ENCODE measurements around the gene ACTN2. TPM values are rescaled to one million over a fixed set of nuclear protein-coding genes. Genes with fewer than 3 reads are reported as not detected.

ACTN2 gene
- total RNA-seq, 4 donors from 2014 or later, result 0.21 to 1.1 (median 0.65) TPM

DNA sequence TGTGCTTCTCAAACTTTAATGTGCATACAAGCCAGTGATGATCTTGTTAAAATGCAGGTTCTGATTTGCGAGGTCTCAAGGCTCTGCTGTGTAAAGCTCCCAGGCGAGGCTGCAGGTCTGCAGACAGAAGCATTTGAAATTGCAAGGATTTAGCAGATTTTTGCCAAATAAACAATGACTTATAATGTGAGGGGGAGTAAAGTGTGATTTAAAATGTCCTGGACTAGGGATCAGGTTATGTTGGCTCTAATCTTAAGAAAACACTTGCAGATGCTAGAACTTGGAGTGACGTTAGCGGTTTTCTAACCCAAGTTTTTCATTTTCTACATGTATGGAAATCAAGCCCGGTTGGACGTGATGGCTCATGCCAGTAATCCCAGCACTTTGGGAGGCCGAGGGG lies 16.2 kb upstream of the ACTN2 start:
- Histone ChIP-seq H3K4me1 (peaks cover 0 to 7% (median 0%) of the 10 kb centered on the region in 4 donors), H3K36me3 (no peaks in the 10 kb centered on the region), H3K27me3 (no peaks in the 10 kb centered on the region), H3K4me3 (no peak overlapping the region), H3K27ac (no peak overlapping the region), H3K9me3 (no peaks in the 10 kb centered on the region)
- TF ChIP-seq EP300 (IDR thresholded peaks at IDR 0.05) (no peak), POLR2A (IDR thresholded peaks at IDR 0.05) (no peak), CTCF (IDR thresholded peaks at IDR 0.05) (no peak)
- 61 to 69% methylated on average over 7 of the region's 7 CpGs for WGBS, 2 donors
- no peak for DNase-seq (ENCODE audit: low spot score in 2 of 2)

GRCh38 chr1:236673289-236673919 lies 12.9 kb upstream of the ACTN2 start:
- no peak for TF ChIP-seq POLR2A (IDR thresholded peaks at IDR 0.05)
- TF ChIP-seq CTCF (IDR thresholded peaks at IDR 0.05), result no peak
- TF ChIP-seq EP300 (IDR thresholded peaks at IDR 0.05), result peak in 1 of 2 donors; percentile 28
- H3K4me3 ChIP-seq, result no peak overlapping the region
- peaks cover 0 to 7% (median 0%) of the 10 kb centered on the region in 4 donors for H3K4me1 ChIP-seq
- no peaks in the 10 kb centered on the region for H3K36me3 ChIP-seq
- no peak for DNase-seq (ENCODE audit: low spot score in 2 of 2)
- no peaks in the 10 kb centered on the region for H3K27me3 ChIP-seq
- 53 to 62% methylated on average over 5 of the region's 5 CpGs for WGBS, 2 donors
- H3K27ac ChIP-seq, result no peak overlapping the region
- no peaks in the 10 kb centered on the region for H3K9me3 ChIP-seq

DNA sequence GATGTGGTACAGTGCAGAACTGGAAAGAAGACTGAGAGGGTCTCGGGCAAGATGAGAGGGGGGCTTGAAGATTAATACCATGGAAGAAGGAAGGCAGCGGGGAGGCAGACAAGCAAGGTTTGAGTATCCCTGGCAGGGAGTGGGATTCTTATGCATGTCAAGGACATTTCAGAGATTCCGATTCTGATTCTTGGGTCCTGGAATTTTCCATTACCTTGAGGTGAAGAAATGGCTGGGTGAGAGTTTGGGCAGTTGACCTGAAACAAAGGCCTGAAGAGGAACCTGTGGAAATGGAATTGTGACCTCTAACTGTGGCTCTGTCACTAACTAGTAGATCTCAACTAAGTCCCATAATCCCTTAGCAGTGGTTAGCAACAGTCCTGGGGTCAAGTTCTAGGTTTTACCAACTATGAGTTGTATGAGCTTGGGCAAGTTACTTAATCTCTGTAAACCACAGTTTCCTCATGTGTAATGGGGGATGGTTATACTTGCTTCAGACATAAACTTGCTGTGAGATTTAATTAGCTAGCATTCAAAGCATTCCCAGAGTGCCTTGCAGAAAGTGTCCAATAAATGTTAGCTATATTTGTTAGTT lies 8.6 kb upstream of the ACTN2 start:
- Histone ChIP-seq H3K27me3 (no peaks in the 10 kb centered on the region), H3K4me3 (no peak overlapping the region), H3K36me3 (no peaks in the 10 kb centered on the region), H3K4me1 (peaks cover 0 to 7% (median 0%) of the 10 kb centered on the region in 4 donors), H3K9me3 (no peaks in the 10 kb centered on the region), H3K27ac (no peak overlapping the region)
- no peak for DNase-seq (ENCODE audit: low spot score in 2 of 2)
- whole genome bisulfite sequencing, 2 donors, result 64 to 80% methylated on average over 3 of the region's 3 CpGs
- TF ChIP-seq EP300 (IDR thresholded peaks at IDR 0.05) (no peak), CTCF (IDR thresholded peaks at IDR 0.05) (no peak), POLR2A (IDR thresholded peaks at IDR 0.05) (no peak)

- Histone ChIP-seq H3K4me3 (no peak overlapping the region), H3K9me3 (peaks cover 0 to 10% (median 0%) of the 10 kb centered on the region in 4 donors), H3K27me3 (no peaks in the 10 kb centered on the region), H3K36me3 (no peaks in the 10 kb centered on the region), H3K27ac (no peak overlapping the region), H3K4me1 (peaks cover 0 to 4% (median 0%) of the 10 kb centered on the region in 4 donors)
- no peak for DNase-seq (ENCODE audit: low spot score in 2 of 2)
- no peak for TF ChIP-seq POLR2A (IDR thresholded peaks at IDR 0.05)
- WGBS, 2 donors, result 28 to 40% methylated on average over 3 of the region's 3 CpGs
These were observed 5.1 kb upstream of the ACTN2 start for GRCh38 chr1:236681219-236681618.

- peaks cover 0 to 10% (median 0%) of the 10 kb centered on the region in 4 donors for H3K9me3 ChIP-seq
- H3K4me3 ChIP-seq, result no peak overlapping the region
- no peak for TF ChIP-seq POLR2A (IDR thresholded peaks at IDR 0.05)
- TF ChIP-seq EP300 (IDR thresholded peaks at IDR 0.05), result no peak
- TF ChIP-seq CTCF (IDR thresholded peaks at IDR 0.05), result no peak
These were observed 938 bp upstream of the ACTN2 start for GRCh38 chr1:236685205-236685916.

More at GRCh38 chr1:236685205-236685916, 938 bp upstream of the ACTN2 start:
- WGBS, 2 donors, result 70 to 77% methylated on average over 12 of the region's 12 CpGs
- no peak for DNase-seq (ENCODE audit: low spot score in 2 of 2)
- peaks cover 0 to 19% (median 9%) of the 10 kb centered on the region in 4 donors for H3K4me1 ChIP-seq
- H3K27me3 ChIP-seq, result peaks cover 0 to 13% of the 10 kb centered on the region in 2 donors
- no peaks in the 10 kb centered on the region for H3K36me3 ChIP-seq
- H3K27ac ChIP-seq, result no peak overlapping the region

Data from tibial nerve (tissue), 4 donors.